Adrenal gland (tissue), 5 donors: ENCODE data around the gene PCNX2.

Experiments used
- POLR2A ChIP-seq, 2 donors: fragments of 450-650 bp; IDR thresholded peaks; one replicate each; pipeline ENCODE4 v1.6.1; 2017; ENCODE audit warnings: antibody characterized with exemption in 2 of 2, mild to moderate bottlenecking in 2 of 2, moderate library complexity in 1 of 2
- TF ChIP-seq, protein P1 (sequence below), 6 experiments: fragments of 450-650 bp in 4 of 6; fragments of 200-600 bp in 2 of 6; sonication (generic) in 1 of 6; IDR thresholded peaks; 1 replicate in 5 of 6; 2 replicates in 1 of 6; pipeline versions ENCODE4 v1.5.1 to v1.8.0; 2016 to 2021; ENCODE audit warnings: antibody characterized with exemption in 6 of 6, mild to moderate bottlenecking in 2 of 6, moderate library complexity in 1 of 6
- donor health status: DM: no; HTN: no; CAD: no.

DNA sequence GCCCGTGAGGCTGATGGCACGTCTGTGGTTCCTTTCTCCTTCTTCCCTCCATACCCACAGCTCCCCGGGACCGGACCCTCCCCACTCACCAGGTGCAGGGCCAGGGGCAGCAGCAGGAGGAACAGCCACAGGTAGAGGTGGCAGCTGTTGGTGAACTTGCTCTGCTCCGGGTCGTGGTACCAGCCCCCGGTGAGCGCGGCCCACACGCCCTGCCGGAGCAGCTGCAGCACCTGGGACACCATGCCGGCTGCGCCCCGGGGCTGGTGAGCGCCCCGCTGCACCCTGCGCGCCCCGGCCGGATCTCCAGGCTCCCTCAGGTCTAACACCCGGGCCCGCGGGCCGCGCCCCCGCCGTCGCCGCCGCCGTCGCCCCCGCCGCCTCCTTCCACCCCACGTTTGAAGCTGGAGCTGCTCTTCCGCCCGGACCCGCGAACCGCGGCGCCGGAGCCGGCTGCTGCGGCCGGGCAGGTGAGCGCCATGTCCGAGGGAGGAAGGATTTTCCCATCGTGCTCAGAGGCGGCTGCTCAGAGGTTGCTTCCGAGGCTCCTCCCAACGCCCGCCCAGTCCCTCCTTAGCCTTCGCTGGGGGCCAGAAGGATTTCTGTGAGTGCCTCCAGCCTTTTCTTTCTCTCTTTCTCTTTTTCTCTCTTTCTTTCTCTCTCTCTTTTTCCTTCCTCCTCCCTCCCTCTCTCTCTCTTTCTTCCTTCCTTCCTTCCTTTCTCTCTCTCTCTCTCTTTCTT is at the start of gene PCNX2:
- TF ChIP-seq, protein P1, sequence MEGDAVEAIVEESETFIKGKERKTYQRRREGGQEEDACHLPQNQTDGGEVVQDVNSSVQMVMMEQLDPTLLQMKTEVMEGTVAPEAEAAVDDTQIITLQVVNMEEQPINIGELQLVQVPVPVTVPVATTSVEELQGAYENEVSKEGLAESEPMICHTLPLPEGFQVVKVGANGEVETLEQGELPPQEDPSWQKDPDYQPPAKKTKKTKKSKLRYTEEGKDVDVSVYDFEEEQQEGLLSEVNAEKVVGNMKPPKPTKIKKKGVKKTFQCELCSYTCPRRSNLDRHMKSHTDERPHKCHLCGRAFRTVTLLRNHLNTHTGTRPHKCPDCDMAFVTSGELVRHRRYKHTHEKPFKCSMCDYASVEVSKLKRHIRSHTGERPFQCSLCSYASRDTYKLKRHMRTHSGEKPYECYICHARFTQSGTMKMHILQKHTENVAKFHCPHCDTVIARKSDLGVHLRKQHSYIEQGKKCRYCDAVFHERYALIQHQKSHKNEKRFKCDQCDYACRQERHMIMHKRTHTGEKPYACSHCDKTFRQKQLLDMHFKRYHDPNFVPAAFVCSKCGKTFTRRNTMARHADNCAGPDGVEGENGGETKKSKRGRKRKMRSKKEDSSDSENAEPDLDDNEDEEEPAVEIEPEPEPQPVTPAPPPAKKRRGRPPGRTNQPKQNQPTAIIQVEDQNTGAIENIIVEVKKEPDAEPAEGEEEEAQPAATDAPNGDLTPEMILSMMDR (IDR thresholded peaks at IDR 0.05): no peak
- peak in 1 of 2 donors; percentile 9 for TF ChIP-seq POLR2A (IDR thresholded peaks at IDR 0.05)
